Bladder microvascular endothelial cell (primary cell): ENCODE measurements around the gene LEPR. TPM values are rescaled to one million over a fixed set of nuclear protein-coding genes. Genes with fewer than 3 reads are reported as not detected.

Experiments
- total RNA-seq: library from RNA; depleted of rRNA; stranded (reverse); fragments of >200 nt; gene quantifications from 2 replicates; pipeline ENCODE4 v1.2.3, GENCODE V29; 2014

Gene LEPR
- 13.1 and 136 TPM in 2 replicates for total RNA-seq

DNA sequence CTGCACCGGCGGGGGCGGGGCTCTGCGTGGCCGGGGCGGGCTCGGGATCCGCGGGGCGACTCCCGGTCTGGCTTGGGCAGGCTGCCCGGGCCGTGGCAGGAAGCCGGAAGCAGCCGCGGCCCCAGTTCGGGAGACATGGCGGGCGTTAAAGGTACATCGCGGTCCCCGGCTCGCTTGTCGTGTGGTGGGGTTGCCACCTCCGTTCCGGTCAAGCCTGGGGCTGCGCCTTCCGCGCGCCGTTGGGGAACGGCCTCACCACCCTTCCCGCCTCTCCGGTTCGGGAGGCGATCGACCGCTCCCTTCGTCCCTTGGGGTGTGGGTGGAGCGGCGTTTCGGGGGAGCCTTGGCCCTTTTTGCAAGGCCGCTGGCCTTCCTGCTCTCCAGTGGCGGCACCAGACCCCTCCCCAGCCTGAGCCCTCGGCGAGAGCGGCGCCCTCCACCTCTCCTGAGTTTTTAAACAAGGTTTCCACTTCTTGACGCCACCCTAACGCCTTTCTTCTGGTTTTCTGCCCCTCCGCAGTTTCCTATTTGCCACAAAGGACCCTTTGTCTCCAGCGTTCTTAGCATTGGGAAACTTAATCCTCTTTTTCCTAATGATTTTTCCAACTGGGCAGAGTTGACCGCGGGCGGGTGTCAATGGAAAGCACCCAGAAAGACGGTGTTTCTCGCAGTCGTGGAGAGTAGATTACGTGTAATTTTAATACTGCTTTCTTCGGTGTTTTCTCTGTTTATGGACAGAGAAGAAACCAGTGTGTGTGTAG lies at the start of gene LEPR, which contains the start of gene LEPROT:
TSS of gene LEPR (plus strand) at position 79 of the 761 bp plus-strand sequence. CDS start 144,898 bp downstream, outside the sequence.
TSS of gene LEPROT (plus strand) at position 79 of the 761 bp plus-strand sequence. CDS start at position 136, 57 bp downstream.

Other genes starting within 250 kb of the LEPR start
- gene DNAJC6, start 111.1 kb upstream of the LEPR start, total RNA-seq, result 4.2 and 14.5 TPM in 2 replicates
- gene LEPROT, start within 50 bp of the LEPR start, total RNA-seq, result 35.0 and 101 TPM in 2 replicates